Stimulated activated CD8-positive, alpha-beta memory T cell treated with anti-CD3 and anti-CD28 coated beads, Interleukin-15, amount 100 ng/mL, for 24 hours (primary cell): ENCODE measurements around the gene RAD51B.

Source experiments
- DNase-seq: peaks from one replicate; pipeline ENCODE4 v3.0.0-alpha.2; 2020; ENCODE audit warnings: low read depth

The RAD51B gene

DNA sequence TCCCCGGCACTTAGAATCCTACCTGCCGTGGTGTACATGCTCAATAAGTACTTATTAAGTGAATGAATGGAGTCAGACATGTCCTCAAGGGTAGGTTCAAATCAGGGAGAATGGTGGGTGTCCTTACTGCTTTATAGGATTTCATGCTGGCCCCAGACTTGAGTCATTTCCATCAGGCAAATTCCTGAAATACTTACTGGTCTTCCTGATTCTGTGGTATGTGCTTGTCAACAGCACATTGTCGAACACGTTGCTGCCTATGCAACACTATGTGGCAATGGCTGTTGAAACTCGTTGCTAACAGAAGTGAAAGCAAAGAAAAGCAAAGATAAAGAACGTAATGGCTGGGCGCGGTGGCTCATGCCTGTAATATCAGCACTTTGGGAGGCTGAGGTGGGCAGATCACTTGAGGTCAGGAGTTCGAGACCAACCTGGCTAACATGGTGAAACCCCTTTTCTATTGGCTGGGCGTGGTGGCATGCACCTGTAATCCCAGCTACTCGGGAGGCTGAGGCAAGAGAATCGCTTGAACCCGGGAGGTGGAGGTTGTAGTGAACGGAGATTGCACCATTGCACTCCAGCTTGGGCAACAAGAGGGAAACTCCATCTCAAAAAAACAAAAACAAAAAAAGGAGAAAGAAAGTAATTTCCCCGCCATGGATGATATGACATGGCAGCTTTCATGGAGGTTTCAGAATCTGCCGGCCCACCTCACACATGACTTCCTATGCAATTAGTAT lies 758.4 kb downstream of the RAD51B start:
- no peak for DNase-seq

DNA sequence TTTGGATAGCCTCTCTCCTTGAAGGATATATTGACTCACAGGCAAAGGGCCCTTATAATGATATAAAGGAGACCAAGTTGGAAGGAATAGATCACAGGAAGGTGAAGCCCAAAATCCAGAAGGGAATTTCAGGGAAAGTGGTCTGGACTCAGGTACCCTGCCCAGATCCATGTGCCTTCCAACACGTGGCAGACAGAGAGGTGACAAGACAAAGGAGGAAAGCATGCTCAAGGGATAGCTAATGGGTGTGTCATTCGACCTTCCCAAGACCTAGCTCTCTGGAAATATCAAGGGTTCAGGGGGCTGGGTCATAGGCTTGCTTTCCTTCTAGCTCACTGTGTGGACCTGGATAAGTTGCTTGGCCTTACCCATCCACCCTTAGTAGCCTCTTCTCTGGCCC lies 759.0 kb downstream of the RAD51B start:
- DNase-seq, result no peak

DNA sequence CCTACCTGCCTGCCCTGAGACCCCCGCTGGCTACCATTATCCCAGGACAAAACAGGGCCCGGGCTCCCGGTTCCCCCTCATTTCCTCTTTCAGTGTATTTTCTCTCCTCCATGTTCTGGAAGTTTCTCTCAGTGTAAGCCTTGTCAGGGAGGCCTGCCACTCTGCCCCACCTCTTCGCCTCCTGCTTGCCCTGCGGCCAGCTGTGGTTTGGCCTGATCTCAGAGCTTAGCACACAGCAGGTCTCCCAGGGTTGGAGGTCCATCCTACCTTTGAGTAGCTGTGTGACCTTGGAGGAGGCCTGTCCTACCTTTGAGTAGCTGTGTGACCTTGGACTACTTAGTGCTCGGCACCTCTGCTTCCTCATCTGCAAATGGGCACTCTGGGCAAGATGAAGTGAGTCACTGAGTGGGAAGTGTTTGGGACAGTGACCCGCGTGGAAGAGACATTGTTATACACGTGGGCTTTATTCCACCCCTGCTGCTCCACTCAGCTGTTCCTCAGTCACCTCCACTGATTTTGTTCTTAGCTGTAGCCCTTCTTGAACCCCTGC lies 760.6 kb downstream of the RAD51B start:
- DNase-seq, result no peak

DNA sequence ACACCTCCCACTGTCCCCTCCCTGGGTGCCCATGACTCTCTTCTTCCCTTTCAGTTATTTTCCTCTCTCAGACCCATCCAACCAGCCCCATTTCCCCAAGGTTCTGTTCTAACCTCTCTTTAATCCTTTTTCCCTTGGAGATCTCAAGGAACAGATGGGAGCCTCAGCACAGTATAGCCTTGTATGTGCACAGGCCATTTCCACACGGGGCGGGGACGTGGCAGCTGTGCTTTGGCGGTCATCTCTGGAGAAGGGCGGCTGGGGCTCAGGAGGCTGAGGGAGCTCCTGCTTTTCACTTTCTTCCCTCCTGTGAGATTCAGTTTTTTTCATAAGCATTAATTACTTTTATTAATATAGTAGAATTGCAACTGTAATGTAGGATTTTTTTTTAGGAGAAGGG lies 761.1 kb downstream of the RAD51B start:
- no peak for DNase-seq

DNA sequence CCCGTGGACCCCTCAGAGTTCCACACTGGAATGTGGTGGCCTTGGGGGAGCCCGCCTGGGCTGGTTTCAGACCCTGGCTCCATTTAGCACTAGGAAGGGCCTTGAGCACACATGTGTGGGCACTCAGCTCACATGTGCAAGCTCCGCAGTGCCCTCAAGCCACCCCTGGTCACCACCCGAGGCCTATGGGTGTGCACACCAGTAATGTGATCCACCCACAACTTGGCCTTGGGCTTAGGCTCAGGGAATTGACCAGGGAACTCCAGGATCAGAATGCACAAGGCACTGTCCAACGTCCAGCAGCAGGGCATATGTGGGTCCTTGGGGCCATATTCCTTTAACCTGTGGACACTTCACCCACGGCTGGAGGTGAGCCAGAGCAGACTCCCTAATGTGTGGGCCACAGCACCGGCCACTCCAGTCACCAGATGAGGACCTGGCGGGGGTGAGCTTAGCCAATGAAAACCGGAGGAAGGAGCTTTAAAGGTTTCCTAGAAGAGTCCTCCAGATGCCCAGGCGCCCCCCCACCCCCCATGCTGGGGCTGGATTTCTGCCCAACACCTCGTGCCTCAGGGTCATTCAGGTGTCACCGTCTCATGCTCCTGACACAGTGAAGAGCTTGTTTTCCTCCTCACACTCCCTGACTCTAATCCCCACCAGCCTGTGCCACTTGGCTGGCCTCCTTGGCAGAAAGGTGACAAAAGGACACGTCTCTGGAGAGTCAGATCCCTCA lies 764.1 kb downstream of the RAD51B start:
- no peak for DNase-seq

DNA sequence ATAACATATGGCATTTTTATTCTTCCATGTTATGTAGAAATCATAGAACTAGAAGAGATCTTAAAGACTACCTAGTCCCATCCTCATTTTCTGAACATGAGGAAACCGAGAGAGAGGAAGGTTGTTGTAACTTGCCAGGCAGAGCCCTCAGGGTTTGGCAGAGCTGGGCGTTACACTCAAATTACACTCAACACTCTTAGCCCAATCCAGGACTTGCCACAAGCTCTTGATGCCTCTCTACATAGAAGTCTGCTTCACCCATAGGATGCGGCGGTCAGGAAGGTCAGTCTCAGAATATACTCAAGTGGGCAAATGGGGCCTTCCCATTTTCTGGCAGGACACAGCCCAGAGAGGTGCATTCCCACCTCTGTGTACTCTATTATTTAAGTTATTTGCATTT lies 765.2 kb downstream of the RAD51B start:
- DNase-seq, result no peak

DNA sequence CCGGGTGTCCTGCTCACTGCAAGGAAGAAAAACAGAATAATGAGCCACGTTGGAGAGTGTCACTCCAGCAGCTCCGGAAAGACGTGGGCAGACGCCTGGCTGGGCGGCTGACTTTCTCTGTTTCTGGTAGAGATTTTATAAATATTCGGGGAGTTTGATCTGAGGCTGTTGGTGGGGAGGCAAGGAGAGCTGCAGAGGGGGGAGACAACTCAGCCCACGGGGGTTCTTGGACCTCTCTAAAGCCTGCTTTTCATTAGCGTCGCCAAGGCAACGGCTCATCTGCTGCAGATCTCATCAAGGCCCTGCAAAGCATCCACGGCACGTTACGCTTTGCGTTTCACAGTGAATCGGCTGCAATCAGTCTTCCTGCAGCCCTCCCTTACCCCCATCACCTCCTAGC lies 766.1 kb downstream of the RAD51B start:
- no peak for DNase-seq

DNA sequence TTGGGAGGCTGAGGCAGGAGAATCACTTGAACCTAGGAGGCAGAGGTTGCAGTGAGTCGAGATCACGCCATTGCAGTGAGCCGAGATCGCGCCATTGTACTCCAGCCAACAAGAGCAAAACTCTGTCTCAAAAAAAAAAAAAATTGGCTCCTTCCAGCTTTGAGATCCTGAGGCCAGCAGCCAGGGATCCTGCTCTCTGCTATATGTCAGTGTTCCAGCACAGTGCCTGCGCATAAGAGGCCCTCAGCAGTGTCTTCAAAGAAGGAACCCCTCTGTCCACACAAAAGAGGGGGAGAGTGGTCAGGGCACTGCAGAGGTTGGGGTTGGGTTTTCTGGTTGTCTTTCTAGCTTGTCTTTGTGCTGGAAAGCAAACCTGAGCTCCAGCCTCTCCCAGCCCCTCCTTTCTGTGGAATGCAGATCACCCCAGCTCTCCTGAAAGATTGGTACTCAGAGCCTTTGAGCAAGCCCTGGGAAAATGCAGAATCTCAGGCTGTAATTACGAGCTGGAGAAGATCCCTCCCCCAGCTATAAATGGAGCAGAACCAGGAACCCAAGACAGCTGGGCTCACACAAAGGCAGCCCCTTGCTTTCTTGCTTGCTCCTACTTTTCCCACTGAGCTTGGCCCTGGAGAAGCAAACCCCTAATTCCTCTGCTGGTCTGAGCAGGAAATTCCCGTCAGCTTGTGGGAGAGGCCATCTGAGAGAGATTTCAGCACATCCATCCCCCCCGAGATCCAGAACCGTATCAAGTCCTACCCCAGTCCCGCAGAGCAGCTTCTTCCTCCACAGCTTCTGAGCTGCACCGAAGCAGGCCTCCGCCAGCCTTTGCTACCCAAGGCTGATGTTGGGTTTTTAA lies 767.5 kb downstream of the RAD51B start:
- no peak for DNase-seq

DNA sequence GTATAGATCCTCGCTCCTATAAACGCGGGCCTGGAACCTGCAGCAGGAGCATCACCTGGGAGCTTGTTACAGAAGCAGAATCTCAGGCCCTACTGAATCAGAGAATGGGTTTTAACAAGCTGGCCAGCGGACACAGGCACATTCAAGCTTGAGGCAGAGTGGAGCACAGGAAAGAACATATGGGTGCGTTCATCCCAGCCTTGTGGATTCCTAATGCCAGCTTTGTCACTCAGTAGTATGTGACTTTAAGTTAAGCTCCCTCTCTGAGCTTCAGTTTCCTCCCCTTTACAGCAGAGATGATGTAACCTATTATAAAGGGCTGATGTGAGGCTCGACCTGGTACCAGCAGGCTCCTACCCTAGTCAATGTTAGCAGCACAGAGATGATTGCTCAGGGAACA lies 768.4 kb downstream of the RAD51B start:
- no peak for DNase-seq

DNA sequence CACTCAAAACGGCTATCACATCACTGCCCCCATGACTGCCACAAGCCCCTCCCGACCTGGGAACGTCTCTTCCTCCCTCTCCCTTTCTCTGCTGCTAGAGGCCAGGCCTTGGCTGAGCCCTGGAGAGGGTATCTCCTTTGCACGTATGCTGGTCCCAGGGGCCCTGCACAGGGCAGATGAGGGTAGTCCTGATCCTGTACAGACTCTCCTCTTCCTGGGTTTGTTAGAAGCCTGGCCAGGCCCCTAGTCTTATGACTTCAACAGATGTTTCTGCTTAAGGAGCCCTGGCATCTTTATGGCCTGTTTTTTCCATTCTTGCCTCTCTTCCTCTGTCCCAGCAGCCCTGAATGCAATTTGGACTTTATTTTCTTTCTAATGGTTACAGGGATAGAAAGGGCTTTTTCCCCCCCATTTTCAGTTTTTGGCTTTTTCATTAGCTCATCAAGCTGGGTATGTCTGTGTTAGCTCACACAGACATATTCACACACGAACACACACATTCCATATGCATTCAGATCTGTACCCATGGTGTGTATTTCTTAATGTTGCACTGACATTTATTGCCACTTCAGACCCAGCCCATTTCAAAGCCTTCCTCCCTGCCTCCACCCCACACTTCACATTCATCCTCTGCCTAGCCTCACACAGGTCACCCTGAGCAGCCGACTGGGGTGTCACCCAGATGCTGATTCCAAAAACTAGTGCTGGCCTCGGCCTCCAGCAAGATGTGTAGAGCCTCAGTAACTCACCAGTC lies 770.0 kb downstream of the RAD51B start:
- no peak for DNase-seq

DNA sequence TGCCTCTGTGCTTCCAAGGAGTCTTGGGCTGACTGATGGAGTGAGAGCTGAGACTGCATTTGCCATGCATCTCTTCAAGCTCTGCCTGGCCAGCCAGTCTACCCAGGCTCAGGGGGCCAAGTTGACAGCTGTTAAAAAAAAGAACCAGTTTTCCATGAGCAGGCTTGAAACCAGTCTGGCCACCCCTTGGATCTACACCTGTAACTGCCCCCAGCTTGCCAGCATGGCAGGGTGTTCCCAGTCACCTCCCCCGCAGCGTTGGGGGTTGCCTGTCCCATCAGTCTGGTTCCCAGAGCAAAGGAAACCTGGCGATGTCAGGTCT lies 770.6 kb downstream of the RAD51B start:
- DNase-seq, result no peak

DNA sequence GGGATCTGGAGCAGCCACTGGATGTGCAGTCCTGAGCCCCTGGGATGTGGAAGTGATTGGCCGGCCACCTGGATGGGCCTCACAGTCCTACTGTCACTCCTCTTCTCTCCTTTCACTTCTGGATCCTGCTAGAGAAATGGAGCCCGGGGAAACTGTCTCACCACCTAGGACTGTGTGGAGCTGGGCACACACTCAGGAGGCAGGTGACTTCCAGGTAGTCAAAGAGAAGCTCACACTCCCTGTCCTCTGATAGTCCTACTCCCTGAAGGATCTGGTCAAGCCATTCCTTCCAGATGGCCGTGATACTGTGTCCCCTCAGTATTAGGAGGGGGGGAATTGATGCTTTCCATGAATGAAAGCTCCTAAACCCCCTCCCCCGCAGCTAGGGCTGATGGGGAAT lies 772.2 kb downstream of the RAD51B start:
- no peak for DNase-seq

DNA sequence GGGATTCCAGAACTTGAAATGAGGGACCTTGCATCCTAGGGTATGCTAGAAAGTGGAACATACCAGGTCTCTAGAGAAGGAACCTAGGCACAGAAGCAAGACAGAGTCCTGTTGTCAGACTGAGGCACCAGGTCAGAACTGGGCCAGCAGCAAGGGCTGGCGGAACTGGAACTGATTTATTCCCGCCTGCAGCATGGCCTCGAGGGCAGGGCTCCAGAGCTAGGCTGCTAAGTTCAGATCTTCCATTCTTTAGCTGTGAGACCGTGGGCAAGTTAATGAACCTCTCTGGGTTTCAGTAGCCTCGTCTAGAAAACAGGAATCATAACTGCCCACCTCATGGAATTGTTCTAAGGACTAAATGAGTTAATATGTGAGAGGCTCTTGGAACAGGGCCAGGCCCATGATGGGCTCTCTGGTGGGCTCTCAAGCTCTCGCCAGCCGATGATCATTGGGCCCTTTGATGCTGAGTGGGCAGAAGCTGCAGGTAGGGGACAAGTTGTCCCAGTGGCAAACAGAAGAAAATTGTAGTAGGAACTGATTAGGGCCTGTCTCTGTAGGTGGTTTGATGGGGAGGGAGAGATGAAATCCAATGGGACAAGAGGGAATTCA lies 773.5 kb downstream of the RAD51B start:
- no peak for DNase-seq

DNA sequence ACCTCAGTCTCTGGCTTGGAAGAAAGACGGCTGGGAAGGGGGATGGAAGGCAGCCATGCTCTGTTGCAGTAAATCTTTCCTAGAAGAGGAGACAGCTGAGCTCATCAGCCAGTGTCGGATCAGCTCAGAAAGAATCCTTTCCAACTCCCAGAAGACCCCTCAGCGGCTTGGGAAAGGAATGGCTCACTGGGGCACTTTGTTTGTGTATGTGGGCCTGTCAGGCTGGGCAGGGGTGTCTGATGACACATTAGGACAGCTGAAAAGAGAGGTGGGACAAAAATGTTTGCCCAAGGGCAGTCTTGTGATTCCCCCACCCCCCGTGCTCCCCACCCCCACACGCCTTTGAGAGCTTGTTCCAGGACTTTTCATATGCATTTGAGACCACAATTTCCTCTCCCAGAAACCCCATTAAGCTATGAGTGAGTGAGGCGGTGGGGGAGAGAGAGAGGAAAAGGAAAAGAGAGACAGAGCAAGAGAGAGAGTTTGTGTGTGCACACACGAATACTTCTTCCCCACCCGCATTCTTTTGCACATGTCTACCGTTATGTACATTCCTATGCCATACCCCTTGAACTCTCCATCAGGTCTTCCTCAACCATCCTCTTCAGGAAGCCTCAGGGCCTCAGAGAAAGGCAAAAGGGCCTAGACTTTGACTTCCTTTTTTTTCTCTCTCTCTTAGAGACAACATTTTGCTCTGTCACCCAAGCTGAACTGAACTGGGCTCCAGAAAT lies 774.4 kb downstream of the RAD51B start:
- DNase-seq, result no peak

DNA sequence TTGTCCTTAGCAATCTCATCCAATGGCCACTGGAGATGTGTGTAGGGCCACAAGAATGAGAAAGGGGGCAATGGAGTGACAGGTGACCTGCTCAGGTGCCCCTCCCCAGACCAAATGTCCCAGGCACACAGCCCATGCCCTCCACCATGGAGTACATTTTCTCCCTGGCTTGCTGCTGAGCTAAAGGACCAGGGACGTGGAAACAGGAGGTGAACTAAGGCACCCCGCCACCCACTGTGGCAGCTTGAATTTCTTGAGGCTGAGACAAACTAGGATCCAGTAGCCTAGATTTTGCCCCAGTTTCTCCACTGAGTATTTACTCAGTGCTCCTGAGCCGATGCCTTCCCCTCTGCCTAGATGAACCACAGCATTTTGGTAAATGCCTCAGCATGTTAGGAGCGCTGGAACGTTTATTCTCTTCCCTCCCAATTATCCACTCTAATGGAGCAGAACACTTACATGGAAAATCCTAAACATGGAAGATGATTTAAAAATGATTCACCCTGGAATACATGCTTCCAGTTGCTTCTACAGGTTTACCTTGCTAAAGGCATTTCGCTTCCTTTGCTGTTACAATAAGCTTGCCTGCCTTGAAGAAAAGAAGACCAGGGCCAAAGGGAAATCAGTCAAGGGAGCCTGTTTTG lies 775.3 kb downstream of the RAD51B start:
- no peak for DNase-seq

DNA sequence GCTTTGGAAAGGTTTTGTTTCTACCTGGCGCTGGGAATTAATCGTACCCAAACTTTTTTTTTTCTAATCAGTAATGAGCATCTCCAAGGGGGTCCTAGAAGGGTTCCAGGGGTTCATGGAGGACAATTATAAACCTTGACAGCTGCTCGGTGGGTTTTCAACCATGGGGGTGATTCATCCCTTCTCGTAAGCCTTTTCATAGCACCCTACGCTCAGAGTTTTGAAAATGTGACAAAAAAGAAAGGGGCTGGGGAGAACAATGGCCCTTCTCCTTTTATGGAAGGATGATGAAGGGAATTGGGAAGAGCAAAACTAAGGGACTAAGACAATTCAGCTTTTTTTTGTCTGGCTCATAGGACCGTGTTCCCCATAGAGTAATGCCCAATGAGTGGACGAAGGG lies 776.6 kb downstream of the RAD51B start:
- no peak for DNase-seq

DNA sequence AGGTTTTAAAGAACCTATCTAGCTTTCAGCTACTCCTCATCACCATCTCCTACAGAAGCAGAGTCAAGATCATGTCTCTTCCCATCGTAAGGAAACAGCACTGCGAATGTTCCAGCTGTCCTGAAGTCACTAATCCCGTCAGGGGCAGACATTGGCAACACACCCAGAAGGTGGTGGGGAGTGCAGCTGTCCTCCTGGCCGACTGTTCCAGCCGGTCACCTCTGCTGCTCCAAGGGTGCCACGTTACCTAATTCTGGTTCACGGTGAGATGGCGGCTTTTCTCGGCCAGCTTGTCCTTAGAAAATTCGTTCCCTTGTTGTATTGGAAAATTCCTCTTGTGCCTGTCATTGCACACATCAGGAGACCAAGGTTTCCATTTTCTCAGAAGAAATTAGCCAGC lies 777.1 kb downstream of the RAD51B start:
- no peak for DNase-seq

DNA sequence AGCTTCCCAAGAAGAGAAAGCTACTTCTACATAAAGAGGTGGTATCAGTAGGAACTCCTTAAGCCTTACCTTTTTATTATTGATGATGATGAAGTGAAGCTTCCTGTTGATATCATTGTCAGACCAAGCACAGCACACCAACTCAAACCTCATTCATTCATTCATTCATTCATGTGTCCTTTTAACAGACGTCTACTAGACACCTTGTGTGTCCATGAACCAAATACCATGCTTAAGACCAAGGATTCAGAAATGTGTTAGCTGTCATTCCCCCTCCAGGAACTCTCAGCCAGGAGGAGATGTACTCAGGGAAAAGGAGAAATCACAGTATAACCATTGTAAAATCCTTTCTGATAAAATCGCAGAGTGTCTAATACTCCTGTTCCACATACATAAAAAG lies 778.5 kb downstream of the RAD51B start:
- DNase-seq, result no peak

DNA sequence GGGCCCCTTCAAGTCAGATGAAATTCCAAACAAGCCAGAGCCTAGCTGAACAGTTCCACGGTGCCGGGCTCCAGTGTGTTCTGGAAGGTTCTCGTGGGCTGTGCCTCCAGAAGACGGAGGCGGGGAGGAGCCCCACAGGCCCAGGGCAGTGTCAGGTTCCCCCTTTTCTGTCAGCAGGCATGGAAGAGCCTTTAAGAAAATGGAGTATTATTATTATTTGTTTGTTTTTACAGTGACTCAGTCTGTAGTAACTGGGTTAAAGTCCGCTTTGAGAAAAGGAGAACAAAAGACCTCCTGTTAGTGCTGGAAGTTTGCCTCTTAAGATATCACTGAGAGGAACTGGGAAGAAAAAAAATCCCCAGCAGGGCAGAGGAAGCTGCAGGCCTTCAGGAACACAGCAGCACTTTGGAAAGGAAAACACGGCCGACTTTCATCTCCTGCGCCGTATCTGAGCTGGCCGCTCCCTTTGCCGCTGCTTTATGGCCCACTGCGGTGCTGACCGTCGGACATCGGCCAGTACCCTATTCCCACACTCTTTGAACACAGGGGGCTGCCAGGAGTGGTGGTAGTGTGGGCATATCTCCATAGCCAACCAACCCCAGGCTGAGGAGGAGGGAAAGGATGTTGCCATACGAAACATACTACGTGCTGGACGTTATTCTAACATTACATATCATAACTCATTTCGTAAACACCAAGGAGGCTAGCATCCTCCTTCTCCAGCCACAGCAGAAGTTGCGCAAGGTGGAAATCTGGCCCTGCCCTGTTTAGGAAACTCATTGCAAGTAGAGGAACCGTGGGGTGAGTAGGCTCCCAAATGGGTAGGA lies 779.3 kb downstream of the RAD51B start:
- DNase-seq, result no peak
